ENCODE data around the gene ARHGAP6. TPM values are rescaled to one million over a fixed set of nuclear protein-coding genes. Genes with fewer than 3 reads are reported as not detected.

Gene ARHGAP6
- total and polyA plus RNA-seq, 2 experiments from 2014 or later = 0.08 to 0.54 TPM

DNA sequence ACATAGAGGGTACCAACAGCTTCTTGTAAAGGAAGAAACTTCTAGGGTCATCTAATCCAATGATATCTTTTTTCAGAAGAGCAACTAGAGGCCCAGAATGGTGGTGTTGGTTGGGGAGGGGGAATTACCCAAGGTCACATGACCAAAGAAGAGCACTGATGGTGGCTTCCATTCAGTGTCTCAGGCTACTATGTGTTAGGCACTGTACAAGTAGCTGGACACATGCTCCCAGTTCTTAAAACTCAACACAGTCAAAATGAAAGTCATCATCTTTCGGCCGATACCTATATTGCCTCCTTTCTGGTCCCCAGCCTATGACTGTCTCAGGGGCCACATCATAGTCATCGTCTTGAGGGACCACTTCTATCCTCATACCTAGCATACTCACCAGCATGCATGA lies 88.1 kb downstream of the ARHGAP6 start:
- no peaks in the 10 kb centered on the region for H3K9me2 ChIP-seq (ENCODE audit: insufficient read depth)
- TF ChIP-seq EZH2 (IDR thresholded peaks at IDR 0.05; ENCODE audit: insufficient read depth, poor library complexity, severe bottlenecking) (no peak), EZH2phosphoT487 (IDR thresholded peaks at IDR 0.05; ENCODE audit: insufficient read depth, low read depth) (no peak)
- no peak overlapping the region for H3K4me3 ChIP-seq
- no peak overlapping the region for H3K9ac ChIP-seq
- no peaks in the 10 kb centered on the region for H3K79me2 ChIP-seq (ENCODE audit: insufficient read depth)
- DNase-seq = no peak
- no peaks in the 10 kb centered on the region for H4K20me1 ChIP-seq (ENCODE audit: insufficient read depth)
- no peaks in the 10 kb centered on the region for H3K9me3 ChIP-seq (ENCODE audit: low read depth)
- in situ Hi-C loops (cut with MboI) = no loop called here
- H3K27ac ChIP-seq = no peak overlapping the region
- no peak overlapping the region for H3K4me2 ChIP-seq (ENCODE audit: unreplicated experiment)
- WGBS, 2 experiments (ENCODE audit: low coverage in 1 of 2, low lambda C conversion rate in 2 of 2, missing lambda C conversion rate in 2 of 2) = 87 to 97% methylated on average over 3 of the region's 3 CpGs
- no peaks in the 10 kb centered on the region for H3F3A ChIP-seq (ENCODE audit: insufficient read depth)
- H3K4me1 ChIP-seq (ENCODE audit: insufficient read depth) = no peaks in the 10 kb centered on the region
- H2AFZ ChIP-seq = no peak overlapping the region
- H3K36me3 ChIP-seq (ENCODE audit: low read depth) = no peaks in the 10 kb centered on the region
- no peaks in the 10 kb centered on the region for H3K27me3 ChIP-seq (replicated peaks; ENCODE audit: insufficient read depth)

DNA sequence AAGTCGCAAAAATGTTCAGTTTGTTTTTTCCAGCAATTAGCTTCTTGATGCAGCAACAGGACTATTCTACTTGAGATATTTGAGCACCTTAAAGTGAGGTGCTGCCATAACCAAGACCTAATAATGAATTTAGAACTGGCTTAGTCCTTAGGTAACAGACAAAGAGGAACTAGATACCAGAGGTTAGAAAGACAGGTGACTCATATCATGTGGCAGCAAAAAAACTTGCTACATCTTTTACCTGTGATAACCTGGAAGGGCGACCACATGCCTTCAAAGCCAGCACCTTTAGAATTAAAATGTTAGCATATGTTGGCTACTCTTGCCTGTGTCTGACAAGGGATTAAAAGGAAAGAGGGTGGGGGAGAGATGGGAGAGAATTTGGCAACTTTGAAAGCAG lies 90.4 kb downstream of the ARHGAP6 start:
- TF ChIP-seq EZH2phosphoT487 (IDR thresholded peaks at IDR 0.05; ENCODE audit: insufficient read depth, low read depth) = no peak
- TF ChIP-seq EZH2 (IDR thresholded peaks at IDR 0.05; ENCODE audit: insufficient read depth, poor library complexity, severe bottlenecking) = no peak
- Histone ChIP-seq H3K4me3 (no peak overlapping the region), H3K27me3 (replicated peaks; ENCODE audit: insufficient read depth) (no peaks in the 10 kb centered on the region), H3K36me3 (ENCODE audit: low read depth) (no peaks in the 10 kb centered on the region), H3K9ac (no peak overlapping the region), H3K4me2 (ENCODE audit: unreplicated experiment) (no peak overlapping the region), H3K9me3 (ENCODE audit: low read depth) (no peaks in the 10 kb centered on the region), H3F3A (ENCODE audit: insufficient read depth) (no peaks in the 10 kb centered on the region), H4K20me1 (ENCODE audit: insufficient read depth) (no peaks in the 10 kb centered on the region), H3K4me1 (ENCODE audit: insufficient read depth) (no peaks in the 10 kb centered on the region), H2AFZ (no peak overlapping the region), H3K27ac (no peak overlapping the region), H3K9me2 (ENCODE audit: insufficient read depth) (no peaks in the 10 kb centered on the region), H3K79me2 (ENCODE audit: insufficient read depth) (no peaks in the 10 kb centered on the region)
- 94 to 95% methylated on average over 2 of the region's 2 CpGs for WGBS, 2 experiments (ENCODE audit: low coverage in 1 of 2, low lambda C conversion rate in 2 of 2, missing lambda C conversion rate in 2 of 2)
- DNase-seq = no peak
- in situ Hi-C loops (cut with MboI) = no loop called here

DNA sequence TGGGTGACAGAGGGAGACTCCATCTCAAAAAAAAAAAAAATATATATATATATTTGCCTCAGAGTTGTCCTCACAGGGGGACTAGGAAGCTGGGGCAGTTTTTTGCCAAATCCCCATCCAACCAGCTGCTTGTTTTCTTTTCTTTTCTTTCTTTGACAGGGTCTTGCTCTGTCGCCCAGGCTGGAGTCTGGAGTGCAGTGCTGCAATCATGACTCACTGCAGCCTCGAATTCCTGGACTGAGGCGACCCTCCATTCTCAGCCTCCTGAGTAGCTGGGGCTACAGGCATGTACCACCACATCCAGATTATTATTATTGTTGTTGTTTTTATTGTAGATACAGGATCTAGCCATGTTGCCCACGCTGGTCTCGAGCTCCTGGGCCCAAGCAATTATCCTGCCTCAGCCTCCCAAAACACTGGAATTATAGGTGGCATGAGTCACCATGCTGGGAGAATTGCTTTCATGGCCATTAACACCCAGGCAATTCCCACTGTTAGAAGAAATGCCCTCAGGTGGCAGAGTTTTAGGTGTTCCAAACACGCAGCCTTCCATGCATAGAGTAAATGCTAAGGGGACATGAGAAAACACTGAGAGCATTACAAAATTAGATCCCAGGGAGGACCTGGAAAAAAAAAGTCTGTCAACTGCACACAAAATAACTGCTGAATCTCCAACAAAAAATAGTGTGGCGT lies 98.0 kb downstream of the ARHGAP6 start:
- H3F3A ChIP-seq (ENCODE audit: insufficient read depth) = no peaks in the 10 kb centered on the region
- 84 to 88% methylated on average over 5 to 7 of the region's 7 CpGs for WGBS, 2 experiments (ENCODE audit: low coverage in 1 of 2, low lambda C conversion rate in 2 of 2, missing lambda C conversion rate in 2 of 2)
- in situ Hi-C loops (cut with MboI) = no loop called here

DNA sequence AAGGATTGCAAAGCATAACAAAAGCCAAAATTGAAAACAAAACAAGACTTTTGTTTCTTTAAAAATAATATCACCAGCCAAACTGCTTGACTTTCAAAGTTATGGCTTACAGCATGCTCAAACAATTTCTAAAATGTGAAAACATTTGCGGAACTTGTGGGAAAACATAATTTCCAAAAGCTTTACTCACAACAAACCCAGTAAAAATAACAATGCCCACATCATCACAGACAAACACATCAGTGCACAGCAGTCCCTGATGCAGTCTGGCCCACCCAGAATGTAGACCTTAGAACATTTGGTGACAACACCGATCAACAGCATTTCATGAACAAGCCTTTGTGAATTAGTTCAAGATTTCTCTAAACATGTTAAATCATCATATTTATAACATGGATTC lies 98.9 kb downstream of the ARHGAP6 start:
- Histone ChIP-seq H3K4me1 (ENCODE audit: insufficient read depth) (no peaks in the 10 kb centered on the region), H3K9me3 (ENCODE audit: low read depth) (no peaks in the 10 kb centered on the region), H3K36me3 (ENCODE audit: low read depth) (no peaks in the 10 kb centered on the region), H4K20me1 (ENCODE audit: insufficient read depth) (no peaks in the 10 kb centered on the region), H3K4me3 (no peak overlapping the region), H3F3A (ENCODE audit: insufficient read depth) (no peaks in the 10 kb centered on the region), H3K79me2 (ENCODE audit: insufficient read depth) (no peaks in the 10 kb centered on the region), H3K9ac (no peak overlapping the region), H3K27ac (no peak overlapping the region), H3K27me3 (replicated peaks; ENCODE audit: insufficient read depth) (no peaks in the 10 kb centered on the region), H2AFZ (no peak overlapping the region), H3K4me2 (ENCODE audit: unreplicated experiment) (no peak overlapping the region), H3K9me2 (ENCODE audit: insufficient read depth) (no peaks in the 10 kb centered on the region)
- 63% methylated on average over 2 of the region's 2 CpGs for WGBS, 2 experiments (ENCODE audit: low coverage in 1 of 2, low lambda C conversion rate in 2 of 2, missing lambda C conversion rate in 2 of 2)
- no peak for DNase-seq
- in situ Hi-C loops (cut with MboI) = no loop called here
- no peak for TF ChIP-seq EZH2 (IDR thresholded peaks at IDR 0.05; ENCODE audit: insufficient read depth, poor library complexity, severe bottlenecking)
- TF ChIP-seq EZH2phosphoT487 (IDR thresholded peaks at IDR 0.05; ENCODE audit: insufficient read depth, low read depth) = no peak

More for the DNA sequence above, 98.0 kb downstream of the ARHGAP6 start:
- H3K36me3 ChIP-seq (ENCODE audit: low read depth) = no peaks in the 10 kb centered on the region
- no peaks in the 10 kb centered on the region for H3K4me1 ChIP-seq (ENCODE audit: insufficient read depth)
- no peak overlapping the region for H3K4me2 ChIP-seq (ENCODE audit: unreplicated experiment)
- no peak for DNase-seq
- H2AFZ ChIP-seq = no peak overlapping the region
- H3K9ac ChIP-seq = no peak overlapping the region
- H3K9me2 ChIP-seq (ENCODE audit: insufficient read depth) = no peaks in the 10 kb centered on the region
- no peaks in the 10 kb centered on the region for H3K79me2 ChIP-seq (ENCODE audit: insufficient read depth)
- TF ChIP-seq EZH2phosphoT487 (IDR thresholded peaks at IDR 0.05; ENCODE audit: insufficient read depth, low read depth) = no peak
- TF ChIP-seq EZH2 (IDR thresholded peaks at IDR 0.05; ENCODE audit: insufficient read depth, poor library complexity, severe bottlenecking) = no peak
- no peaks in the 10 kb centered on the region for H4K20me1 ChIP-seq (ENCODE audit: insufficient read depth)
- no peak overlapping the region for H3K4me3 ChIP-seq
- no peak overlapping the region for H3K27ac ChIP-seq
- H3K9me3 ChIP-seq (ENCODE audit: low read depth) = no peaks in the 10 kb centered on the region
- H3K27me3 ChIP-seq (replicated peaks; ENCODE audit: insufficient read depth) = no peaks in the 10 kb centered on the region

DNA sequence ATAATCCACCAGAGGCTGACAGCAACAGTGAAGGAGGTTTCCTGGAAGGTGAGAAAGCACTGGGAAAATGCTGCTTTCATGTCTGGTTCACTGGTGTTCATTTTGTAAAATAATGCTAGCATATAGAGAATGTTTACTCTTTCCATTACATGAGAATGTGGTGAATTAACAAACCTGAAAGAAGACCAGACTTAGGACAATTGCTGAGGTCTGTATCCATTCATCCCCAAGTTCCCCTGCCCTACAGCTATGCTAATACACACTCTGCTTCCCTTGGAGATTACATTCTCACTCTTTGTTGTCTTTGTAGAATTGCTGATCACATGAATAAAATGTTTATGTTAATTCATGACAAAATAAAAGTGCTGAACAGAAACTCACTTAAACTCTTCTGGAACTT lies 99.5 kb downstream of the ARHGAP6 start:
- no peaks in the 10 kb centered on the region for H3K36me3 ChIP-seq (ENCODE audit: low read depth)
- H3K4me1 ChIP-seq (ENCODE audit: insufficient read depth) = no peaks in the 10 kb centered on the region
- no peaks in the 10 kb centered on the region for H3K9me2 ChIP-seq (ENCODE audit: insufficient read depth)
- TF ChIP-seq EZH2 (IDR thresholded peaks at IDR 0.05; ENCODE audit: insufficient read depth, poor library complexity, severe bottlenecking) (no peak), EZH2phosphoT487 (IDR thresholded peaks at IDR 0.05; ENCODE audit: insufficient read depth, low read depth) (no peak)
- H3F3A ChIP-seq (ENCODE audit: insufficient read depth) = no peaks in the 10 kb centered on the region
- H3K79me2 ChIP-seq (ENCODE audit: insufficient read depth) = no peaks in the 10 kb centered on the region
- no peak overlapping the region for H2AFZ ChIP-seq
- in situ Hi-C loops (cut with MboI) = no loop called here
- H3K9me3 ChIP-seq (ENCODE audit: low read depth) = no peaks in the 10 kb centered on the region
- H3K9ac ChIP-seq = no peak overlapping the region
- H3K27ac ChIP-seq = no peak overlapping the region
- H3K4me2 ChIP-seq (ENCODE audit: unreplicated experiment) = no peak overlapping the region
- DNase-seq = no peak
- H3K27me3 ChIP-seq (replicated peaks; ENCODE audit: insufficient read depth) = no peaks in the 10 kb centered on the region
- H3K4me3 ChIP-seq = no peak overlapping the region
- H4K20me1 ChIP-seq (ENCODE audit: insufficient read depth) = no peaks in the 10 kb centered on the region

Measured in GM23248 (cell line).